OCI-LY3 (cell line): ENCODE results near the gene ARHGEF6.

Experiments used
- EZH2phosphoT487 ChIP-seq: fragments of 200-600 bp; shearing (Covaris generic); IDR thresholded peaks from 2 replicates; pipeline ENCODE4 v1.6.1; 2018; ENCODE audit warnings: antibody characterized with exemption, mixed run types, low read depth
- TF ChIP-seq, protein P1 (sequence below): fragments of 200-600, 300-600 bp; sonication (generic); IDR thresholded peaks from 2 replicates; pipeline ENCODE4 v1.5.1; 2014; ENCODE audit warnings: antibody characterized with exemption, low read length, low read depth

DNA sequence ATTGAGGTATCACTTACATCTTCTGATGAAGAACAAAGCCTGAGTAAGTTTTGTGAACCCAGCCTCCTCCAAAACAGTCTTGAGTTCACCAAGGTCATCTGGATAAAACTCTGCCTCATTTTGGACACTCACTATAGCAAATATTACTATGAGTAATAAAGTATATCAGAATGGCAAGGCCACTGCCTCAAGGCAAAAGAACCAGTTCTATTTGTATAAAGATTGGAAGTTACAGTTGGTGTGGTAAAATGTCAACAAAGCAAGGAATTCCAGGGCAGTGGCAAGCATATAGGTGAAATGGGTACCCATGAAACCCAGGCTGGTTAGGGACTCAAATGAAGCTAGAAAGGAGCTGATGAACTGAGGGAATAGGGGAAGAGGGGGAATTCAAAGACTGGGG lies 2.4 kb upstream of the ARHGEF6 start:
- TF ChIP-seq, protein P1, sequence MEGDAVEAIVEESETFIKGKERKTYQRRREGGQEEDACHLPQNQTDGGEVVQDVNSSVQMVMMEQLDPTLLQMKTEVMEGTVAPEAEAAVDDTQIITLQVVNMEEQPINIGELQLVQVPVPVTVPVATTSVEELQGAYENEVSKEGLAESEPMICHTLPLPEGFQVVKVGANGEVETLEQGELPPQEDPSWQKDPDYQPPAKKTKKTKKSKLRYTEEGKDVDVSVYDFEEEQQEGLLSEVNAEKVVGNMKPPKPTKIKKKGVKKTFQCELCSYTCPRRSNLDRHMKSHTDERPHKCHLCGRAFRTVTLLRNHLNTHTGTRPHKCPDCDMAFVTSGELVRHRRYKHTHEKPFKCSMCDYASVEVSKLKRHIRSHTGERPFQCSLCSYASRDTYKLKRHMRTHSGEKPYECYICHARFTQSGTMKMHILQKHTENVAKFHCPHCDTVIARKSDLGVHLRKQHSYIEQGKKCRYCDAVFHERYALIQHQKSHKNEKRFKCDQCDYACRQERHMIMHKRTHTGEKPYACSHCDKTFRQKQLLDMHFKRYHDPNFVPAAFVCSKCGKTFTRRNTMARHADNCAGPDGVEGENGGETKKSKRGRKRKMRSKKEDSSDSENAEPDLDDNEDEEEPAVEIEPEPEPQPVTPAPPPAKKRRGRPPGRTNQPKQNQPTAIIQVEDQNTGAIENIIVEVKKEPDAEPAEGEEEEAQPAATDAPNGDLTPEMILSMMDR = no peak
- TF ChIP-seq EZH2phosphoT487 = no peak
